ENCODE data around the gene TNFRSF1A. TPM values are rescaled to one million over a fixed set of nuclear protein-coding genes. Genes with fewer than 3 reads are reported as not detected.

The TNFRSF1A gene
- total RNA-seq, 1 experiment from 2014 or later, result 108 TPM

- TF ChIP-seq CTCF (IDR thresholded peaks at IDR 0.05) (no peak; the same call in 1 of the 2 replicates), SIN3A (IDR thresholded peaks at IDR 0.05; ENCODE audit: borderline replicate concordance, insufficient read depth, low read depth, low read length) (no peak), REST (IDR thresholded peaks at IDR 0.05; ENCODE audit: insufficient read depth in 1 of 2, low read depth in 2 of 2, low read length in 1 of 2) (no peak), POLR2AphosphoS5 (IDR thresholded peaks at IDR 0.05; ENCODE audit: low read depth, low read length) (no peak), TCF7L2 (IDR thresholded peaks at IDR 0.05; ENCODE audit: low read depth, low read length) (no peak)
- peak overlapping the region; percentile 95 for H3K27ac ChIP-seq (ENCODE audit: low read length)
- peaks cover 63% of the 10 kb centered on the region for H3K4me1 ChIP-seq (ENCODE audit: control insufficient read depth, insufficient read depth, low read length)
- ChIA-PET CTCF (no interaction called here), POLR2A (no interaction called here)
- no peaks in the 10 kb centered on the region for H3K36me3 ChIP-seq (ENCODE audit: control insufficient read depth, insufficient read depth, low read length)
- no peak for DNase-seq (ENCODE audit: low read depth, low spot score)
- no TSS peak for BruUV-seq (replicated peaks)
- peak; percentile 65 for ATAC-seq
- in situ Hi-C loops (cut with HindIII; ENCODE audit: low pct_unique_long_range_greater_than_20kb, low sequenced_read_pairs) (no loop called here), intact Hi-C loops (cut with micrococcal nuclease; ENCODE audit: unreplicated experiment) (no loop called here)
- no peaks in the 10 kb centered on the region for H3K27me3 ChIP-seq (ENCODE audit: control insufficient read depth, insufficient read depth, low read length)
- no peaks in the 10 kb centered on the region for H3K9me3 ChIP-seq (ENCODE audit: control insufficient read depth, insufficient read depth, low read depth, low read length)
- no peak overlapping the region for H3K4me3 ChIP-seq (ENCODE audit: low read depth in 2 of 2, low read length in 2 of 2)
These were observed 34.4 kb upstream of the TNFRSF1A start for GRCh38 chr12:6376079-6376869.

GRCh38 chr12:6375269-6376078 is 33.6 kb upstream of the TNFRSF1A start, which contains the start of gene SCNN1A:
TSS of gene SCNN1A (minus strand) at chr12:6375563. CDS start at chr12:6374783, 780 bp downstream.
- in situ Hi-C loops (cut with HindIII; ENCODE audit: low pct_unique_long_range_greater_than_20kb, low sequenced_read_pairs) (no loop called here), intact Hi-C loops (cut with micrococcal nuclease; ENCODE audit: unreplicated experiment) (no loop called here)
- H3K36me3 ChIP-seq (ENCODE audit: control insufficient read depth, insufficient read depth, low read length), result no peaks in the 10 kb centered on the region
- no peak for DNase-seq (ENCODE audit: low read depth, low spot score)
- no peak for ATAC-seq
- H3K9me3 ChIP-seq (ENCODE audit: control insufficient read depth, insufficient read depth, low read depth, low read length), result no peaks in the 10 kb centered on the region
- H3K4me3 ChIP-seq (ENCODE audit: low read depth in 2 of 2, low read length in 2 of 2), result peak within 1 kb of the TSS; percentile 4 to 18
- peak within 1 kb of the TSS; percentile 95 for H3K27ac ChIP-seq (ENCODE audit: low read length)
- H3K4me1 ChIP-seq (ENCODE audit: control insufficient read depth, insufficient read depth, low read length), result peaks cover 68% of the 10 kb centered on the region
- TF ChIP-seq REST (IDR thresholded peaks at IDR 0.05; ENCODE audit: insufficient read depth in 1 of 2, low read depth in 2 of 2, low read length in 1 of 2) (no peak), TCF7L2 (IDR thresholded peaks at IDR 0.05; ENCODE audit: low read depth, low read length) (no peak), CTCF (IDR thresholded peaks at IDR 0.05) (no peak), SIN3A (IDR thresholded peaks at IDR 0.05; ENCODE audit: borderline replicate concordance, insufficient read depth, low read depth, low read length) (no peak), POLR2AphosphoS5 (IDR thresholded peaks at IDR 0.05; ENCODE audit: low read depth, low read length) (no peak)
- no peaks in the 10 kb centered on the region for H3K27me3 ChIP-seq (ENCODE audit: control insufficient read depth, insufficient read depth, low read length)
- POLR2A ChIA-PET, result no interaction called here
- no TSS peak for BruUV-seq (replicated peaks)
- CTCF ChIA-PET, result interaction anchor here (1.0 kb wide), 1 partner anchor 49 kb away, joined by 4 read pairs; no protein-coding TSS in a partner anchor
